Measurements from ENCODE around the gene NPDC1.
A peak's percentile ranks its signal among the peaks of the same experiment; 100 is the strongest.
"Not testable (repeated sequence)": the region's sequence is repeated elsewhere in the genome, so short reads cannot be mapped to it uniquely, and the experiment has no call there.

The NPDC1 gene

GRCh38 chr9:137074657-137075274, 28.8 kb upstream of the NPDC1 start:
- DNase-seq (ENCODE audit: low spot score), result no peak

- DNase-seq (ENCODE audit: low spot score), result no peak
These were observed 28.0 kb upstream of the NPDC1 start for GRCh38 chr9:137073992-137074399.

DNA sequence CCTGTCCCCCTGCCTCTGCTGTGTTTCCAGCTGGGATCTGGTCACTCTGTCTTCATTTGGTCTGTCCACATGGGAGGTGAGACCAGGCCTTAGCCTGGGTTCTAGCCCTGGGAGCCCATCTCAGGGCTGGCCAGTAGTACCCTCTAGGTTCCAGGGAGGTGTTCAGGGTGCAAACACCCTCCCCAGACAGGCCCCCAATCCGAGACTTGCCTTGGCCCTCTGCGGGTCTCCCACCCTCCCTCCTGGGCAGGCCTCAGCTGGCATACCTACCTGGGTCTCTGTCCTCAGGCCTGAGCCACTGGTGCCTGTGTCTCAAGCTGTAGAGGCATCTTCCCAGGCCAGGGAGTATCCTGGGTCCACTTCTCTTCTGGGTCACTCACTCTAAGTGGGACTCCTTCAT, 25.3 kb upstream of the NPDC1 start:
- DNase-seq (ENCODE audit: low spot score), result no peak

- peak; percentile 2 for DNase-seq (ENCODE audit: low spot score)
These were observed 24.9 kb upstream of the NPDC1 start for GRCh38 chr9:137070906-137071275.

- peak; percentile 94 for DNase-seq (ENCODE audit: low spot score)
These were observed 24.4 kb upstream of the NPDC1 start, which contains the start of gene SAPCD2 for GRCh38 chr9:137070201-137070905. TSS of gene SAPCD2 (minus strand) at chr9:137070557. CDS start at chr9:137070460, 97 bp downstream.

- no peak for DNase-seq (ENCODE audit: low spot score)
These were observed 23.6 kb upstream of the NPDC1 start for GRCh38 chr9:137069508-137070091.

- DNase-seq (ENCODE audit: low spot score), result no peak
These were observed 22.8 kb upstream of the NPDC1 start for GRCh38 chr9:137068539-137069507.

DNA sequence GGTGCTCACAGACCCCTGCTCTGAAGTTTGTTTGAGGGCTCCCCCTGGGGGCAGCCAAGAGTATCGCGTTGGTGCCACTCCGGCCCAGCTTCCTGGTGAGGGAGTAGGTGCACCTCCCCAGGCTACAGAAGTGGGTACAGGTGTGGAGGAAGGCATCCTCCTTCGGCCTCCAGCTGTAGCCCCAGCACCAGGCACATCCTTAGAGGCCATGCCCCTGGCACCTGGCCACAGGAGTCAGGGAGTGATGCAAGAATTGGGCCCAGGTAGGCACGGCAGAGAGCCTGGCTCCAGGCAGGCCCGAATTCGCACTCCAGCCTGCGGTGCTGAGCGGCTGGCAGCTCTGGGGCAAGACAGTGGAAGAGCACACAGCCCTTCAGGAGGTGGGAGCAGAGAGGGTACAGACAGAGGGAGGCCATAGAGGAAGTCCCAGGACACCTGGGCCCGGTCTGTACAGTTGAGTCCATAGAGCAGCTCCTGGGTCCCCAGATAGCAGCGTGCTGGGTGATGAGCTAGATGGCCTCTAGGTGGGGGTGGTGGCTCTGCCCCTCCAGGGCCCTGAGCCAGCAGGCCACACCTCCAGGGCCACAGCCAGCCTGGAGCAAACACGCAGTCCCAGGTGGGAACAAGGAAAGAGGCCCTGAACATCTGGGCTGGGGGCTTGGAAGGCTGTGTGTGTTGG, 22.0 kb upstream of the NPDC1 start:
- peak; percentile 73 for DNase-seq (ENCODE audit: low spot score)

DNA sequence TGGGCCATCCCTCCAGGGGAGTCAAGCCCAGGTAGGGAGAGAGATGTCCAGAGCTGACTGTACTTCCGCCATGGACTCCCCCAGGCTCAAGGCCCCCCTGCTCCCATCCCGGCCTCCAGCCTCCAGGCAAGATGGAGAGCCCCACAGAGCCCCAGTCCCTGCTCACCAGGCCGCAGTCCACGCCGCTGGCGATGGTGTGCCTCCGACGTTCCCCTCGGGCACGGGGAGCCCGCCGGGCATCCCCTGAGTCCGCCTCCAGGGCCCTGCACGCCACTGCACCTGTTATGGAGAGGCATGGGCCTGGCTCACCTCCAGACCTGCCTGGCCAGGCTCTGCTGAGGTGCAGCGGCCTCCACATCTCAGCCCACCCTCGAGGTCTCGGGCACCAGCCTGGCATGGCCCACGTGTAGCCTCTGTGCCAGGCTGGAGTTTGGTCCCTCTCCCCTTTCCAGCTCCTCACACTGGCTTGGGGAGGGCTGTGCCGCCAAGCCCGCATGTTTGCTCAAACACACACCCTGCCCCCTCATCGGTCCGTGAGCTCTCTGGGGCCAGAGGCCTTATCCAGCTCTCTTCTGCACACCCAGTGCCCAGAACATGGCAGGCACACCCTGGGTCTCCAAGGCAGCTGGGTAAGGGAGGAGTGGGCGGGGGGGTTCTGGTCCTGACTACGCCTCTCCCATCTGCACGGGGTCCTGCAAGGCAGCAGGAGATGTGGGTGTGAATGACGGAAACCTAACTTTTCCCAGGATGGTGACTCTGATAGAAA, 20.3 kb upstream of the NPDC1 start:
- DNase-seq (ENCODE audit: low spot score), result no peak

GRCh38 chr9:137065336-137065967, 19.5 kb upstream of the NPDC1 start:
- no peak for DNase-seq (ENCODE audit: low spot score)

- no peak for DNase-seq (ENCODE audit: low spot score)
These were observed 18.8 kb upstream of the NPDC1 start for GRCh38 chr9:137064880-137065164.

GRCh38 chr9:137064027-137064879, 18.3 kb upstream of the NPDC1 start:
- peak; percentile 69 for DNase-seq (ENCODE audit: low spot score)

- DNase-seq (ENCODE audit: low spot score), result no peak
These were observed 17.5 kb upstream of the NPDC1 start for GRCh38 chr9:137063311-137064026.

DNA sequence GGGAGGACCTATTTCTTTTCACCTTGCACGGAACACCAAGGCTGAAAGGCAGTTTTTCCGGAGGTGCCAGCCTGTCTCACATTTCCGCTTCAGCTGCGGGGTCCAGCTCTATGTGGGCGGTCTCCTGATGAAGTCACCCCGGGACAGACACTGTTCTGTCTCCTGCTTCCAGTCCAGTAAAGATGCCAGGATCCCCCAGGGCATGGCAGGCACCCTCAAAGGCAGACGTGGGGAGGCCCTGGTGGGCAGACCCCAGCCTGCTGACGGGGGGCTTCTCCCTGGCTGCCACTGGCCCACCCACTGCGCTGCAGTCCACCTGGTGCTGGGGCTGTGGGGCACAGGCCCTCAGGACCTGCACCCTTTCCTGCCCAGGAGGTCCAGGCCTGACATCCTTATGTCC, 16.8 kb upstream of the NPDC1 start:
- not testable (repeated sequence) for DNase-seq (ENCODE audit: low spot score)

- DNase-seq (ENCODE audit: low spot score), result no peak
These were observed 16.4 kb upstream of the NPDC1 start for GRCh38 chr9:137062384-137062783.

DNA sequence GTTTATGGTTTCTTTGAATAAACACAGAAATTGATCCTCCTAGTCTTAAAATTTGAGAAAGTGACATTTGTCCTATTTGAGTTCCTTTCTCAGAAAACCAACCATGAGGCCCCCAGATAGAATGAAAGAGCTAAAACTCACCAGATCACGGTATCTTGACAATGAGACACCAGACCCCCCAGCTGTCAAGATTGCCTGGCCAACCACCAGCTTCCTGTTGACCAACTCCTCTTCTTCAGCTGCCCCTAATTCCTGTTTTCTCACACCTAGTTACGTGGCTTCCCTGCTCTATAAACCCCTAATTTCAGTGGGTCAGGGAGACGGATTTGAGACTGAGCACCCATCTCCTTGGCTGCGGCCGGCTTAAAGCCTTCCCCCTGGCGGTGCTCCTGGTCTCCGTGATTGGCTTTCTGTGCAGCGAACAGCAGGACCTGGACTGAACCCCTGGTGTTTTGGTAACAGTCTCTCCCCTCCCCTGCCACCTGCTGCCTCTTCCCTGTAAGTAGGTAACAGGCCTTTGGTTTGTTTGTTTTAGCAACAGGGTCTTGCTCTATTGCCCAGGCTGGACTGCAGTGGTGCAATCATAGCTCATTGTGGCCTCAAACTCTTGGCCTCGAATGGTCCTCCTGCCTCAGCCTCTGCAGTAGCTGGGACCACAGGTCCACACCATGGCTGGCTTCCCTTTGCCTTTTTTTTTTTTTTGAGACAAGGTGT, 12.7 kb upstream of the NPDC1 start:
- no peak for DNase-seq (ENCODE audit: low spot score)

- DNase-seq (ENCODE audit: low spot score), result no peak
These were observed 11.6 kb upstream of the NPDC1 start for GRCh38 chr9:137057545-137057944.

- no peak for DNase-seq (ENCODE audit: low spot score)
These were observed 10.9 kb upstream of the NPDC1 start for GRCh38 chr9:137056739-137057415.

All from AG08395 (cell line).